Gastrocnemius medialis (tissue), 4 donors: ENCODE results near the gene PDCD1LG2. TPM values are rescaled to one million over a fixed set of nuclear protein-coding genes. Genes with fewer than 3 reads are reported as not detected.

Source experiments
- ATAC-seq, 2 donors: fragments of 150-250 bp; one replicate each; pipeline ENCODE4 v1.9.1; 2016
- DNase-seq, 2 donors: peaks; one replicate each; pipeline ENCODE4 v3.0.0-alpha.2; 2019
- H3K27ac ChIP-seq, 4 donors: fragments of 200-600 bp; sonication (generic); 1 replicate in 1 of 4; 2 replicates in 3 of 4; pipeline ENCODE4 v1.5.1; 2016 to 2018; ENCODE audit warnings: mild to moderate bottlenecking in 2 of 4, moderate library complexity in 1 of 4
- H3K27me3 ChIP-seq, 3 donors: fragments of 200-600 bp; sonication (generic) in 2 of 3; 1 replicate in 1 of 3; 2 replicates in 2 of 3; pipeline versions ENCODE4 v1.5.1 to v1.6.0; 2016 to 2019; ENCODE audit warnings: mild to moderate bottlenecking in 1 of 3, moderate library complexity in 1 of 3
- H3K36me3 ChIP-seq, 2 donors: fragments of 200-600 bp; sonication (generic) in 1 of 2; one replicate each; pipeline ENCODE4 v1.5.1; 2017 to 2018
- H3K4me1 ChIP-seq, 2 donors: fragments of 200-600 bp; sonication (generic) in 1 of 2; one replicate each; pipeline ENCODE4 v1.5.1; 2016 to 2017; ENCODE audit warnings: mild to moderate bottlenecking in 2 of 2
- H3K4me3 ChIP-seq, 4 donors: fragments of 200-600 bp; sonication (generic) in 3 of 4; 1 replicate in 1 of 4; 2 replicates in 3 of 4; pipeline ENCODE4 v1.5.1; 2016 to 2019; ENCODE audit warnings: mild to moderate bottlenecking in 2 of 4
- H3K9me3 ChIP-seq, 3 donors: fragments of 200-600 bp; sonication (generic) in 2 of 3; 1 replicate in 1 of 3; 2 replicates in 2 of 3; pipeline ENCODE4 v1.5.1; 2016 to 2019
- POLR2A ChIP-seq, 2 donors: fragments of 450-650 bp; IDR thresholded peaks; one replicate each; pipeline ENCODE4 v1.6.1; 2017; ENCODE audit warnings: antibody characterized with exemption in 2 of 2, mild to moderate bottlenecking in 2 of 2, moderate library complexity in 2 of 2
- in situ Hi-C, 4 donors: fragments of 200-750 bp; cut with MboI; loops; one replicate each; pipeline versions ENCODE4 v1.15.0 to v1.8.0; 2017; ENCODE audit warnings: low sequenced_read_pairs in 4 of 4
- intact Hi-C: fragments of 100-400 bp; cut with DNase I; formaldehyde crosslinking; loops from one replicate; pipeline ENCODE4 v1.15.1; 2023; ENCODE audit warnings: low total_unique reads
- total RNA-seq, 4 donors: library from RNA; depleted of rRNA; stranded (reverse); fragments of >200 nt; gene quantifications; one replicate each; pipeline versions ENCODE4 v1.1.0 to v1.2.3, GENCODE V29; 2016
- TF ChIP-seq, protein P1 (sequence below), 5 experiments: fragments of 450-650 bp in 3 of 5; fragments of 200-600 bp in 2 of 5; sonication (generic) in 2 of 5; IDR thresholded peaks in 4 of 5; conservative IDR thresholded peaks in 1 of 5; 1 replicate in 4 of 5; 2 replicates in 1 of 5; pipeline ENCODE4 v1.5.1; 2016 to 2019; ENCODE audit warnings: antibody characterized with exemption in 5 of 5, mild to moderate bottlenecking in 3 of 5, moderate library complexity in 3 of 5

Gene PDCD1LG2
- total RNA-seq, 4 donors from 2014 or later, result 1.4 to 2.5 (median 1.7) TPM

DNA sequence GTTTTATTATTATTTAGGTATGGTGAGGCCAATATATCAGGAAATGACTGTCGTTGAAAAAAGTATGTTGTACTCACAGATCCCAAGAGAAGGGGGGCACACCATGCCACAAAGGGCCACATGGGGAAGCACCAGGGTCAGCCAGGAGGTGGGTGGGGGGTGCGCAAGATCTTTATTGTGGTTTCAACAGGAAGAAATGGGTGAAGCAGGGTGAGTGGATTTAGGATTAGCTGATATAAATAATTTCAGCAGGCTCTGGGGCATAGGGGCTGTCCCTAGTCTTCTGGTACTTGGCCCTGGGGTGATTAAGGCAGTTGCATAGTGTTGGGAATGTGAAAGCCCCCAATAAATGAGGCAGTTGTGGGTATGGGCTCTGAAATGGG is 8.6 kb downstream of the PDCD1LG2 start:
- ATAC-seq, result no peak

GRCh38 chr9:5524090-5524489 is 13.8 kb downstream of the PDCD1LG2 start:
- no peak overlapping the region for H3K4me3 ChIP-seq
- in situ Hi-C loops (no loop called here), intact Hi-C loops (no loop called here)
- H3K36me3 ChIP-seq, result no peaks in the 10 kb centered on the region
- H3K27ac ChIP-seq, result no peak overlapping the region
- H3K9me3 ChIP-seq, result no peaks in the 10 kb centered on the region
- DNase-seq (no peak), ATAC-seq (no peak)
- H3K27me3 ChIP-seq, result no peaks in the 10 kb centered on the region
- TF ChIP-seq, protein P1, sequence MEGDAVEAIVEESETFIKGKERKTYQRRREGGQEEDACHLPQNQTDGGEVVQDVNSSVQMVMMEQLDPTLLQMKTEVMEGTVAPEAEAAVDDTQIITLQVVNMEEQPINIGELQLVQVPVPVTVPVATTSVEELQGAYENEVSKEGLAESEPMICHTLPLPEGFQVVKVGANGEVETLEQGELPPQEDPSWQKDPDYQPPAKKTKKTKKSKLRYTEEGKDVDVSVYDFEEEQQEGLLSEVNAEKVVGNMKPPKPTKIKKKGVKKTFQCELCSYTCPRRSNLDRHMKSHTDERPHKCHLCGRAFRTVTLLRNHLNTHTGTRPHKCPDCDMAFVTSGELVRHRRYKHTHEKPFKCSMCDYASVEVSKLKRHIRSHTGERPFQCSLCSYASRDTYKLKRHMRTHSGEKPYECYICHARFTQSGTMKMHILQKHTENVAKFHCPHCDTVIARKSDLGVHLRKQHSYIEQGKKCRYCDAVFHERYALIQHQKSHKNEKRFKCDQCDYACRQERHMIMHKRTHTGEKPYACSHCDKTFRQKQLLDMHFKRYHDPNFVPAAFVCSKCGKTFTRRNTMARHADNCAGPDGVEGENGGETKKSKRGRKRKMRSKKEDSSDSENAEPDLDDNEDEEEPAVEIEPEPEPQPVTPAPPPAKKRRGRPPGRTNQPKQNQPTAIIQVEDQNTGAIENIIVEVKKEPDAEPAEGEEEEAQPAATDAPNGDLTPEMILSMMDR (IDR thresholded peaks at IDR 0.05 in 4 of 5, conservative IDR thresholded peaks at IDR 0.05 in 1 of 5), result no peak
- TF ChIP-seq POLR2A (IDR thresholded peaks at IDR 0.05), result no peak
- peaks cover 2 to 4% of the 10 kb centered on the region in 2 donors for H3K4me1 ChIP-seq

More for the DNA sequence above, 8.6 kb downstream of the PDCD1LG2 start:
- in situ Hi-C loops (loop anchor here in 1 of 4 donors (10.0 kb wide), 1 partner anchor 64 kb away; the partner anchor contains the start of gene CD274), intact Hi-C loops (loop anchor here (2.0 to 10.0 kb wide), 2 partner anchors 68 to 834 kb away; partner anchors contain the start of gene CD274)
- Histone ChIP-seq H3K9me3 (no peaks in the 10 kb centered on the region), H3K27ac (peak overlapping the region; percentile 81 to 89 (median 84)), H3K4me3 (no peak overlapping the region), H3K27me3 (no peaks in the 10 kb centered on the region), H3K36me3 (no peaks in the 10 kb centered on the region), H3K4me1 (peaks cover 45 to 46% of the 10 kb centered on the region in 2 donors)
- no peak for DNase-seq
- TF ChIP-seq, protein P1 (IDR thresholded peaks at IDR 0.05 in 4 of 5, conservative IDR thresholded peaks at IDR 0.05 in 1 of 5), result no peak
- no peak for TF ChIP-seq POLR2A (IDR thresholded peaks at IDR 0.05)

- Histone ChIP-seq H3K4me3 (no peak overlapping the region), H3K9me3 (no peaks in the 10 kb centered on the region), H3K27me3 (no peaks in the 10 kb centered on the region), H3K36me3 (no peaks in the 10 kb centered on the region), H3K4me1 (peaks cover 0 to 4% of the 10 kb centered on the region in 2 donors), H3K27ac (no peak overlapping the region)
- DNase-seq (no peak), ATAC-seq (no peak)
- intact Hi-C loops (no loop called here), in situ Hi-C loops (no loop called here)
- TF ChIP-seq, protein P1 (IDR thresholded peaks at IDR 0.05 in 4 of 5, conservative IDR thresholded peaks at IDR 0.05 in 1 of 5), result no peak
- no peak for TF ChIP-seq POLR2A (IDR thresholded peaks at IDR 0.05)
Measured at GRCh38 chr9:5529683-5530221, 19.4 kb downstream of the PDCD1LG2 start.

GRCh38 chr9:5531101-5531882 is 21.0 kb downstream of the PDCD1LG2 start:
- in situ Hi-C loops, result no loop called here
- peaks cover 0 to 4% of the 10 kb centered on the region in 2 donors for H3K4me1 ChIP-seq
- ATAC-seq, result no peak
- no peak overlapping the region for H3K27ac ChIP-seq
- H3K36me3 ChIP-seq, result peaks cover 0 to 5% of the 10 kb centered on the region in 2 donors
- no peaks in the 10 kb centered on the region for H3K9me3 ChIP-seq
- H3K4me3 ChIP-seq, result no peak overlapping the region
- no peaks in the 10 kb centered on the region for H3K27me3 ChIP-seq
- intact Hi-C loops, result no loop called here
- TF ChIP-seq POLR2A (IDR thresholded peaks at IDR 0.05), result no peak
- TF ChIP-seq, protein P1 (IDR thresholded peaks at IDR 0.05 in 4 of 5, conservative IDR thresholded peaks at IDR 0.05 in 1 of 5), result no peak
- no peak for DNase-seq
